ENCODE results near the gene PNP. TPM values are rescaled to one million over a fixed set of nuclear protein-coding genes. Genes with fewer than 3 reads are reported as not detected.

Gene PNP
- total and polyA plus RNA-seq, 2 donors (not counting 1 experiment from before 2014, with no cell fraction given): 6.9 to 25.7 TPM

GRCh38 chr14:20508367-20508766 lies 39.2 kb downstream of the PNP start:
- TF ChIP-seq EZH2 (IDR thresholded peaks at IDR 0.05; ENCODE audit: low read length, missing control alignments) (no peak), CTCF (conservative IDR thresholded peaks at IDR 0.05 in 1 of 2, IDR thresholded peaks at IDR 0.05 in 1 of 2; ENCODE audit: low read depth in 1 of 2, low read length in 2 of 2) (no peak)
- Histone ChIP-seq H3K4me1 (ENCODE audit: control insufficient read depth, extremely low read depth, insufficient read depth, low read length) (no peaks in the 10 kb centered on the region), H3K27ac (ENCODE audit: insufficient read depth, low read length) (no peak overlapping the region), H3K4me3 (replicated peaks in 1 of 4; ENCODE audit: control extremely low read depth in 1 of 4, insufficient read depth in 1 of 4, low read depth in 3 of 4, low read length in 4 of 4) (no peak overlapping the region), H3K4me2 (ENCODE audit: extremely low read depth, insufficient read depth, low read length) (no peak overlapping the region), H3K79me2 (ENCODE audit: control insufficient read depth, insufficient read depth, low read length) (no peaks in the 10 kb centered on the region), H2AFZ (ENCODE audit: low read length) (no peak overlapping the region), H3K27me3 (ENCODE audit: control insufficient read depth, insufficient read depth, low read length) (no peaks in the 10 kb centered on the region), H3K9ac (ENCODE audit: insufficient read depth, low read length) (no peak overlapping the region), H4K20me1 (ENCODE audit: control insufficient read depth, extremely low read depth, insufficient read depth, low read length) (no peaks in the 10 kb centered on the region), H3K36me3 (ENCODE audit: control insufficient read depth, insufficient read depth, low read length) (no peaks in the 10 kb centered on the region), H3K9me3 (ENCODE audit: control insufficient read depth, insufficient read depth, low read depth, low read length) (no peaks in the 10 kb centered on the region)
- no peak for DNase-seq (ENCODE audit: low read depth in 2 of 2)

- Histone ChIP-seq H3K36me3 (ENCODE audit: control insufficient read depth, insufficient read depth, low read length) (no peaks in the 10 kb centered on the region), H3K4me1 (ENCODE audit: control insufficient read depth, extremely low read depth, insufficient read depth, low read length) (no peaks in the 10 kb centered on the region), H3K9ac (ENCODE audit: insufficient read depth, low read length) (no peak overlapping the region), H3K9me3 (ENCODE audit: control insufficient read depth, insufficient read depth, low read depth, low read length) (no peaks in the 10 kb centered on the region), H3K27ac (ENCODE audit: insufficient read depth, low read length) (no peak overlapping the region), H3K27me3 (ENCODE audit: control insufficient read depth, insufficient read depth, low read length) (no peaks in the 10 kb centered on the region), H3K79me2 (ENCODE audit: control insufficient read depth, insufficient read depth, low read length) (no peaks in the 10 kb centered on the region), H3K4me2 (ENCODE audit: extremely low read depth, insufficient read depth, low read length) (no peak overlapping the region), H4K20me1 (ENCODE audit: control insufficient read depth, extremely low read depth, insufficient read depth, low read length) (no peaks in the 10 kb centered on the region), H2AFZ (ENCODE audit: low read length) (no peak overlapping the region), H3K4me3 (replicated peaks in 1 of 4; ENCODE audit: control extremely low read depth in 1 of 4, insufficient read depth in 1 of 4, low read depth in 3 of 4, low read length in 4 of 4) (no peak overlapping the region)
- no peak for DNase-seq (ENCODE audit: low read depth in 2 of 2)
- no peak for TF ChIP-seq EZH2 (IDR thresholded peaks at IDR 0.05; ENCODE audit: low read length, missing control alignments)
- TF ChIP-seq CTCF (conservative IDR thresholded peaks at IDR 0.05 in 1 of 2, IDR thresholded peaks at IDR 0.05 in 1 of 2; ENCODE audit: low read depth in 1 of 2, low read length in 2 of 2): no peak
These were observed 43.1 kb downstream of the PNP start for GRCh38 chr14:20512177-20512905.

- Histone ChIP-seq H3K4me3 (replicated peaks in 1 of 4; ENCODE audit: control extremely low read depth in 1 of 4, insufficient read depth in 1 of 4, low read depth in 3 of 4, low read length in 4 of 4) (no peak overlapping the region), H3K4me1 (ENCODE audit: control insufficient read depth, extremely low read depth, insufficient read depth, low read length) (no peaks in the 10 kb centered on the region), H2AFZ (ENCODE audit: low read length) (no peak overlapping the region), H3K9ac (ENCODE audit: insufficient read depth, low read length) (no peak overlapping the region), H3K9me3 (ENCODE audit: control insufficient read depth, insufficient read depth, low read depth, low read length) (no peaks in the 10 kb centered on the region), H4K20me1 (ENCODE audit: control insufficient read depth, extremely low read depth, insufficient read depth, low read length) (no peaks in the 10 kb centered on the region), H3K27me3 (ENCODE audit: control insufficient read depth, insufficient read depth, low read length) (no peaks in the 10 kb centered on the region), H3K4me2 (ENCODE audit: extremely low read depth, insufficient read depth, low read length) (no peak overlapping the region), H3K79me2 (ENCODE audit: control insufficient read depth, insufficient read depth, low read length) (no peaks in the 10 kb centered on the region), H3K27ac (ENCODE audit: insufficient read depth, low read length) (no peak overlapping the region), H3K36me3 (ENCODE audit: control insufficient read depth, insufficient read depth, low read length) (no peaks in the 10 kb centered on the region)
- TF ChIP-seq EZH2 (IDR thresholded peaks at IDR 0.05; ENCODE audit: low read length, missing control alignments) (no peak), CTCF (conservative IDR thresholded peaks at IDR 0.05 in 1 of 2, IDR thresholded peaks at IDR 0.05 in 1 of 2; ENCODE audit: low read depth in 1 of 2, low read length in 2 of 2) (no peak)
- peak in 1 of 2 donors; percentile 17 for DNase-seq (ENCODE audit: low read depth in 2 of 2)
These were observed 46.6 kb downstream of the PNP start for GRCh38 chr14:20515846-20516245.

Data from fibroblast of lung (primary cell).